WTC11 (cell line): Measurements from ENCODE around the gene CHRNE. TPM values are rescaled to one million over a fixed set of nuclear protein-coding genes. Genes with fewer than 3 reads are reported as not detected.

Source experiments
- total RNA-seq: library from RNA; stranded (reverse); gene quantifications from 3 replicates; pipeline ENCODE4 v1.2.3, GENCODE V29; 2021

CHRNE gene
- total RNA-seq, 1 experiment from 2014 or later: 0.70 TPM

Other genes starting within 250 kb of the CHRNE start
- 177 to 218 TPM (median 178 TPM) in 3 replicates for gene PELP1, start 199.0 kb downstream of the CHRNE start, total RNA-seq
- gene ARRB2, start 192.5 kb downstream of the CHRNE start, total RNA-seq: 79.7 to 87.8 TPM (median 81.0 TPM) in 3 replicates
- 18.6 to 21.3 TPM (median 21.2 TPM) in 3 replicates for gene MED11, start 171.7 kb downstream of the CHRNE start, total RNA-seq
- 0.39 to 0.71 TPM (median 0.63 TPM) in 3 replicates for gene ZMYND15, start 163.3 kb downstream of the CHRNE start, total RNA-seq
- gene CXCL16, start 163.2 kb downstream of the CHRNE start, total RNA-seq: 3.2 to 3.8 TPM (median 3.5 TPM) in 3 replicates
- gene TM4SF5, start 131.2 kb downstream of the CHRNE start, total RNA-seq: not detected in 3 replicates
- 1.2 to 2.1 TPM (median 1.7 TPM) in 3 replicates for gene VMO1, start 116.7 kb downstream of the CHRNE start, total RNA-seq
- gene GLTPD2, start 114.1 kb downstream of the CHRNE start, total RNA-seq: 0.41 to 0.44 TPM in 2 of 3 replicates, not detected in the other
- 294 to 305 TPM (median 296 TPM) in 3 replicates for gene PSMB6, start 106.9 kb downstream of the CHRNE start, total RNA-seq
- gene PLD2, start 95.9 kb downstream of the CHRNE start, total RNA-seq: 51.3 to 64.9 TPM (median 52.1 TPM) in 3 replicates
- 92.1 to 105 TPM (median 96.2 TPM) in 3 replicates for gene MINK1, start 69.8 kb downstream of the CHRNE start, total RNA-seq
- 8.2 to 8.7 TPM (median 8.7 TPM) in 3 replicates for gene C17orf107, start 3.6 kb downstream of the CHRNE start, total RNA-seq
- not detected in 3 replicates for gene GP1BA, start 29.2 kb upstream of the CHRNE start, total RNA-seq
- gene SLC25A11, start 36.9 kb upstream of the CHRNE start, total RNA-seq: 73.7 to 83.3 TPM (median 76.8 TPM) in 3 replicates
- gene RNF167, start 37.2 kb upstream of the CHRNE start, total RNA-seq: 121 to 143 TPM (median 122 TPM) in 3 replicates
- 1,289 to 1,315 TPM (median 1,307 TPM) in 3 replicates for gene PFN1, start 45.4 kb upstream of the CHRNE start, total RNA-seq
- 30.9 to 40.3 TPM (median 37.7 TPM) in 3 replicates for gene ENO3, start 48.0 kb upstream of the CHRNE start, total RNA-seq
- gene SPAG7, start 64.7 kb upstream of the CHRNE start, total RNA-seq: 97.3 to 103 TPM (median 101 TPM) in 3 replicates
- 9.2 to 14.2 TPM (median 12.3 TPM) in 3 replicates for gene CAMTA2, start 84.6 kb upstream of the CHRNE start, total RNA-seq
- gene INCA1, start 94.4 kb upstream of the CHRNE start, total RNA-seq: 0.61 to 1.1 TPM (median 1.1 TPM) in 3 replicates
- gene KIF1C, start 94.9 kb upstream of the CHRNE start, total RNA-seq: 112 to 130 TPM (median 115 TPM) in 3 replicates
- 0.78 to 1.1 TPM (median 0.99 TPM) in 3 replicates for gene SLC52A1, start 132.3 kb upstream of the CHRNE start, total RNA-seq
- gene ZFP3, start 175.4 kb upstream of the CHRNE start, total RNA-seq: 0.39 to 0.71 TPM (median 0.66 TPM) in 3 replicates
- 19.2 to 23.1 TPM (median 21.7 TPM) in 3 replicates for gene ZNF232, start 208.8 kb upstream of the CHRNE start, total RNA-seq
- 0.20 to 0.25 TPM (median 0.23 TPM) in 3 replicates for gene USP6, start 212.9 kb upstream of the CHRNE start, total RNA-seq